ENCODE measurements around the gene DENND4A.

Gene DENND4A

GRCh38 chr15:65666257-65666656, 125.8 kb downstream of the DENND4A start:
- DNase-seq (ENCODE audit: low spot score): peak; percentile 79

- no peak for DNase-seq (ENCODE audit: low spot score)
Measured at GRCh38 chr15:65663521-65663920, 128.6 kb downstream of the DENND4A start.

GRCh38 chr15:65660927-65661326, 131.2 kb downstream of the DENND4A start:
- DNase-seq (ENCODE audit: low spot score): no peak

- DNase-seq (ENCODE audit: low spot score): no peak
Measured at GRCh38 chr15:65659502-65660052, 132.5 kb downstream of the DENND4A start.

- no peak for DNase-seq (ENCODE audit: low spot score)
Measured at GRCh38 chr15:65655457-65655856, 136.6 kb downstream of the DENND4A start.

- DNase-seq (ENCODE audit: low spot score): no peak
Measured at GRCh38 chr15:65655026-65655425, 137.1 kb downstream of the DENND4A start.

- DNase-seq (ENCODE audit: low spot score): no peak
Measured at GRCh38 chr15:65653801-65654521, 138.1 kb downstream of the DENND4A start.

GRCh38 chr15:65653341-65653740, 138.8 kb downstream of the DENND4A start:
- DNase-seq (ENCODE audit: low spot score): no peak

GRCh38 chr15:65651831-65652749, 140.0 kb downstream of the DENND4A start:
- DNase-seq (ENCODE audit: low spot score): no peak

- DNase-seq (ENCODE audit: low spot score): no peak
Measured at GRCh38 chr15:65651042-65651322, 141.1 kb downstream of the DENND4A start.

GRCh38 chr15:65650312-65651041, 141.6 kb downstream of the DENND4A start:
- DNase-seq (ENCODE audit: low spot score): no peak

- no peak for DNase-seq (ENCODE audit: low spot score)
Measured at GRCh38 chr15:65646486-65646885, 145.6 kb downstream of the DENND4A start.

- DNase-seq (ENCODE audit: low spot score): no peak
Measured at GRCh38 chr15:65645392-65645791, 146.7 kb downstream of the DENND4A start.

- DNase-seq (ENCODE audit: low spot score): no peak
Measured at GRCh38 chr15:65644282-65644681, 147.8 kb downstream of the DENND4A start.

- no peak for DNase-seq (ENCODE audit: low spot score)
Measured at GRCh38 chr15:65642594-65642993, 149.5 kb downstream of the DENND4A start.

- DNase-seq (ENCODE audit: low spot score): no peak
Measured at GRCh38 chr15:65641768-65642475, 150.2 kb downstream of the DENND4A start.

- no peak for DNase-seq (ENCODE audit: low spot score)
Measured at GRCh38 chr15:65639509-65639908, 152.6 kb downstream of the DENND4A start.

- DNase-seq (ENCODE audit: low spot score): peak; percentile 91
Measured at GRCh38 chr15:65638681-65639089, 153.4 kb downstream of the DENND4A start.

GRCh38 chr15:65638109-65638508, 154.0 kb downstream of the DENND4A start:
- DNase-seq (ENCODE audit: low spot score): no peak

GRCh38 chr15:65634356-65634755, 157.7 kb downstream of the DENND4A start:
- DNase-seq (ENCODE audit: low spot score): no peak

GRCh38 chr15:65633752-65634151, 158.3 kb downstream of the DENND4A start:
- DNase-seq (ENCODE audit: low spot score): no peak

Measured in Ammon's horn (tissue), 1 donor.